DMS79 (cell line): ENCODE results near the gene CMA1.
"Not testable (repeated sequence)": the region's sequence is repeated elsewhere in the genome, so short reads cannot be mapped to it uniquely, and the experiment has no call there.

Source experiments
- DNase-seq: peaks from one replicate; lab custom pipeline; 2025; lab: John Stamatoyannopoulos, UW

The CMA1 gene, protein sequence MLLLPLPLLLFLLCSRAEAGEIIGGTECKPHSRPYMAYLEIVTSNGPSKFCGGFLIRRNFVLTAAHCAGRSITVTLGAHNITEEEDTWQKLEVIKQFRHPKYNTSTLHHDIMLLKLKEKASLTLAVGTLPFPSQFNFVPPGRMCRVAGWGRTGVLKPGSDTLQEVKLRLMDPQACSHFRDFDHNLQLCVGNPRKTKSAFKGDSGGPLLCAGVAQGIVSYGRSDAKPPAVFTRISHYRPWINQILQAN

DNA sequence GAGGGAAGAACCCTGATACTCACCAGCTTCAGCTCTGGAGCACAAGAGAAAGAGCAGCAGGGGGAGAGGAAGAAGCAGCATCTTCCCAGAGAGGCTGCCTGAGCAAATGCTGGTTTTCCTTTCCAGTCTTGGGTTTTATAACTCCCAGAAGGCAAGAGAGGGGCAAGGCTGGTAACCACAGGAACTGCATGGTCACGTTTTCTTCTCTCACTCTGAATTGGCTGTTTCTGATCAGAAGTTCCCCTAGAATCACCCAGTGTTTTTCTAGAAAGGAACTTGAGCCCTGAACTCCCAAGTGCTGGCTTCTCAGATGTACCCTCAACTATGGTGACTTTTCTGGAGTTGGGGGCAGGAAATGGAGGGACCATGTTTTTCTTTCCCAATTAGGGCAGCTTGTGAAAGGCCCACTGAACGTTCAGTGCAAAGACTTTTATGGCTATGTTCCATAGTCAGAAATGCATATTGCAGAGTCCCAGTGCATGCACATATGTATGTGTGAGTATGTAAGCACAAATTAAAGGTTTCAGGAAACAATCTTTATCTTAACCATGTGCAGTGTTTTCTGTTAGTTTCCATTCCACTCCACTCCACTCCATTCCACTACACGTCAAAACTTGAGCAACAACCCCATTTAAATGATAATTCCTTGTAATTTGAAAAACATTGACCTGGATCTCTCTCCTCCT, at the start of gene CMA1:
Gene CMA1 (minus strand): TSS at position 111 of the 686 bp plus-strand sequence. CDS start 30 bp downstream, at position 81.
- DNase-seq, result no peak

- DNase-seq, result no peak
Observed at GRCh38 chr14:24556756-24557155, 48.7 kb upstream of the CMA1 start.

DNA sequence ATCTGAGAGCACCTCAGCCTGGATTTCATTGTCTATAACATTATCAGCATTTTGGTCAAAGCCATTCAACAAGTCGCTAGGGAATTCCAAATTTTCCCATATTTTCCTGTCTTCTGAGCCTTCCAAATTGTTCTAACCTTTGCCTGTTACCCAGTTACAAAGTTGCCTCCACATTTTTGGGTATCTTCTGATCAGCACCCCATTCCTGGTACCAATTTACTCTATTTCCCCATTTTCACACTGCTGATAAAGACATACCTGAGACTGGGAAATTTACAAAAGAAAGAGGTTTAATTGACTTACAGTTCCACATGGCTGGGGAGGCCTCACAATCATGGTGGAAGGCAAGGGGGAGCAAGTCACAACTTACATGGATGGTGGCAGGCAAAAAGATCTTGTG, 41.0 kb upstream of the CMA1 start:
- DNase-seq, result not testable (repeated sequence)

DNA sequence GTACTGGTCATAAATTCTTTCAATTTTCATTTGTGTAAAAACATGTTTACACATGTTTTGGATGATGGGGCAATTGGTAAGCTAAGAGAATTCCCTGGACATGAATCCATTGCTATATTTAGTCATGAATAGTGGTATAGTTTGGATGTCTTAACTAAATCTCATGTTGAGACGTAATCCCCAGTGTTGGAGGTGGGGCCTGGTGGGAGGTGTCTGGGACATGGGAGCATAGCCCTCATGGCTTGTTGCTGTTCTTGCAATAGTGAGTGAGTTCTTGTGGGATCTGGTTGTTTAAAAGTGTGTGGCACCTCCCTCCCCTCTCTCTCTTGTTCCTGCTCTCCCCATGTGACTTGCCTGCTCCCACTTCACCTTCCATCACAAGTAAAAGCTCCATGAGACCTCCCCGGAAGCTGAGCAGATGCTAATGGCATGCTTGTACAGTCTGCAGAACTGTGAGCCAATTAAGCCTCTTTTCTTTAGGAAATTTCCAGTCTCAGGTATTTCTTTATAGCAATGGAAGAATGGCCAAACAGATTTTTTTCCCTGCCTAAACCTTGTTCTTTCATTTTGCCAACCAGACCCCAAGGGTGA, 34.4 kb upstream of the CMA1 start:
- DNase-seq, result no peak

DNA sequence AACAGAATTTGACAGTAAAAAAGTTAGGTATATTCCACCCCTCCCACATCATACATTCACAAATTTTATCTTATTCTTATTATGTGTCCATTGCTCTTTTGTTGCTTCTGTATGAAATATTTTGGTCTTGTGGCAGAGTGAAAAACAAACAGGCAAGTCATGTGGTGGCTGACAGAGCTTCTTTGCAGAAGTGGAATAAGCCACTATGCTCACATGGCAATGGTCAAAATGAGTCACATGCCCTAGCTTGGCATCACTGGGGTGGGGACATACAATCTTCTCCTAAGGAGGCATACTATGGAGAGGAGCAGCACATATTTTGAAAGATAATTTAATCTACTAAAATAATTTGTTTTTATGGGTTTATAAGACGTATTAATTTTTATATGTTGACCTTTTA, 27.7 kb upstream of the CMA1 start:
- no peak for DNase-seq

GRCh38 chr14:24534286-24534685, 26.2 kb upstream of the CMA1 start:
- no peak for DNase-seq

DNA sequence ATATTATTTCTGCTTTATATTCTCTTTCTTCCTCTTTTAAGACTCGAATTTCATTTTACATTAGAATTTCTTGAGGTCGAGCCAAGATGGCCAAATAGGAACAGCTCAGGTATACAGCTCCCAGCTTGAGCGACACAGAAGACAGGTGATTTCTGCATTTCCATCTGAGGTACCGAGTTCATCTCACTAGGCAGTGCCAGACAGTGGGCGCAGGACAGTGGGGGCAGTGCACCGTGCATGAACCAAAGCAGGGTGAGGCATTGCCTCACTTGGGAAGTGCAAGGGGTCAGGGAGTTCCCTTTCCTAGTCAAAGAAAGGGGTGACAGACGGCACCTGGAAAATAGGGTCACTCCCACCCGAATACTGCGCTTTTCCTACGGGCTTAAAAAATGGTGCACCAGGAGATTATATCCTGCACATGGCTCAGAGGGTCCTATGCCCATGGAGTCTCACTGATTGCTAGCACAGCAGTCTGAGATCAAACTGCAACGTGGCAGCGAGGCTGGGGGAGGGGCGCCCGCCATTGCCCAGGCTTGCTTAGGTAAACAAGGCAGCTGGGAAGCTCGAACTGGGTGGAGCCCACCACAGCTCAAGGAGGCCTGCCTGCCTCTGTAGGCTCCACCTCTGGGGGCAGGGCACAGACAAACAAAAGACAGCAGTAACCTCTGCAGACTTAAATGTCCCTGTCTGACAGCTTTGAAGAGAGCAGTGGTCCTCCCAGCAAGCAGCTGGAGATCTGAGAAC, 18.0 kb upstream of the CMA1 start:
- DNase-seq, result not testable (repeated sequence)

DNA sequence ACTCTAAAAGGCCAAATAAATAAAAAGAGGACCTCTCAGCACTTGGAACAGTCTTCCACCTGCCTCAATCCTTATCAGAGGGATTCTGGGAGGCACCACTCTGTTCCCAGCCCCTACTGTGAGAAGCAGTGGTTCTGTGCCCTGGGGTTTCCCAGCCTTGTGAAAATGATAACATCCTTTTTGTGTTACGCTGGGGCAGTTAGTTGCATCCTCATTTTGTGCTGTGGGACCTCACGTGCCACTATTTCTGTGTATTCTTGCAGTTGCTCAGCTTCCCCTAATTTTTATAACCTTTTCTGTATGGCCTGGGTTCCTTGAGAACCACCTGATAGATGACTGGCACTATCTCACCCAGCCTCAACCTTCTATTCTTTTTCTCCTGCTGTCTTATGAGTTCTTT, 10.8 kb upstream of the CMA1 start:
- DNase-seq, result no peak

DNA sequence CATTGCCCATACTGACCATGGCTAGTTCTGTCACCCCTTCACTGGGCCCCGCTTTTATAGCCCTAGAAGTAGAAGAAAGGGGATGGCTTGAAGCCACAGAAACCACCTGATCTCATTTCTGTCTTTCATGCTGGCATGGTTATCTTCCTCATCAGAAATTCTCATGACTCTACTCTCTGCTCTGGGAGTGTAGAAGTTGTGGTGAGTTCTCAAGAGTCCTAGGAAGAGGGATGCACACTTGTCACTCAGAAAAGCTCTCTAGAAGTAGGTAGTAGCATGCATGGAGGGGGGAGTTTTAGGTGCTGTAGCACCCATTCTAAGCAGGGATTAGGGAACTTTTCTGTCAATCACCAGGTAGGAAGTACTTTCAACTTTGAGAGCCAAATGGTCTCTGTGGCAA, 6.1 kb upstream of the CMA1 start:
- DNase-seq, result no peak

GRCh38 chr14:24513009-24513408, 4.9 kb upstream of the CMA1 start:
- DNase-seq, result no peak

DNA sequence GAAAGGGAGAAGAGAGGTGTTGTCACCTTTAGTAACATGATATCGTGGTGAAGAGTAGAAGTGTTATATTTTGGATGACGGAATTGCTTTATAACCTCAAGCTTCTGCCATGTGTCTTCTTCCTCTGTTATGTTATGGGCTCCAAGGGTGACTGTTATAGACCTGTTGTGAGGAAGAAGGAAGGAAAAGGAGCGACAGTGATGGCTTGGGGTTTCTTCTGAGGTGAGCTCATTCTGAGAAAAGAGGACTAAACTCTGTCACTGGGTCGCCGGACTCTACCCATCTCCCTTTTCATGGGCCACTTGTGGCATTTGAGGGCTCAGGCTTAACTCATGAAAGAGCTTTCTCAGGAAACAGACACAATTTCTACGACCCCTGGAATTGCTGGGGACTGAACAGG, 1.6 kb downstream of the CMA1 start:
- no peak for DNase-seq

DNA sequence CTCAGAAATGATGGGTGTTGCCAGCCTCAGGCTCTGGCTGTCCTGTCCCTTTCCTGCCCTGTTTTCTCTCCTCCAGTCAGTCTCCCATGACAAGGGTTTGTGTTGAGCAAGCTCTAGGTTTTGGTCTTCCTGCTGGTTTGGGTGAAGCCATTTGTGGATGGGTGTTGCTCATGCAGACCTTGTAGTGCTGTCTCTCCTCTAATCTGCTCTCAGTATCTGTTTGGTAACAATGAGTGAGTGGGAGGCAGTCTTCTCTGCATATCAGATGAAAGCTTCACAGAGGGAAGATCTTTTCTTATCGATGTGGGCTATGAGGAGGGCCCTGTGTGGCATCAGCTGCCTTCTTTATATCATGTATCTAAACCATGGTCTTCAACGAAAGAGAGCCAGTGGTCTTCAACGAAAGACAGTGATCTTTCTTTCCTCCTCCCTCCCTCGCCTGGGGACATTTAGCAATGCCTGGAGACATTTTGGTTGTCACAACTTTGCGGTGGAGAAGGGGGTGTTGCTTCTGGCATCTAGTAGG, 3.6 kb downstream of the CMA1 start:
- no peak for DNase-seq

- DNase-seq, result not testable (repeated sequence)
Observed at GRCh38 chr14:24491586-24492408, 16.3 kb downstream of the CMA1 start.

DNA sequence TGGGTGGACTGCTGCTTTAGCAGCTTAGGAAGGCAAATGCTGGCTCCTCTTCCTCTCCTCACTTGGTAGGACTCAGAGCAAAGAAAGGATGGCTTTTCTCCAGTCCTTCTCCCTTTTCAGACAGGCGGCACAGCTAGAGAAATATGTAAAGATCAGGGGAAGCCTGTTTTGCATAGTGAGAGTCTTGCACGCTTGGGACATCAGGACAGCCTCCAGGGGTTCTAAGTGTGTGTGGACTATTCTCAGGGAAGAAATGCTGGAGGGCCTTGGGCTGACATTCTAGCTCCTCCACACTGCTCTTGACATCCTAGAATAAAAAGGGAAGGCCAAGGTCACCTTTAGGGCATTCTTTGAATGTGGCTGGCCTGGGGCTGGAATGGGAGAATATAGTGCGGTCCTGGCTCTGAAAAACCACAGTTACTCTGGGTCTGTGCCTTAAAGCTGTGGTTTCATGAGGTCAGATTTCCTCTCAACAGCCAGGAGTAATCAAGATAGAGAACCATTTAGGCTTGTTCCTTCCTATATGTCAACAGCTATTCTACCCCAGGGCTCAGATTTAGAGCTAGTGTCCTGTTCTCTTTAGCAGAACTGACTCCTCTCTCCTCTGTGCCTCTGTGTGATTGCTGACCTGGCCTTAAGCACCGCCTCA, 24.3 kb downstream of the CMA1 start:
- no peak for DNase-seq

GRCh38 chr14:24482699-24483303, 25.3 kb downstream of the CMA1 start:
- not testable (repeated sequence) for DNase-seq

DNA sequence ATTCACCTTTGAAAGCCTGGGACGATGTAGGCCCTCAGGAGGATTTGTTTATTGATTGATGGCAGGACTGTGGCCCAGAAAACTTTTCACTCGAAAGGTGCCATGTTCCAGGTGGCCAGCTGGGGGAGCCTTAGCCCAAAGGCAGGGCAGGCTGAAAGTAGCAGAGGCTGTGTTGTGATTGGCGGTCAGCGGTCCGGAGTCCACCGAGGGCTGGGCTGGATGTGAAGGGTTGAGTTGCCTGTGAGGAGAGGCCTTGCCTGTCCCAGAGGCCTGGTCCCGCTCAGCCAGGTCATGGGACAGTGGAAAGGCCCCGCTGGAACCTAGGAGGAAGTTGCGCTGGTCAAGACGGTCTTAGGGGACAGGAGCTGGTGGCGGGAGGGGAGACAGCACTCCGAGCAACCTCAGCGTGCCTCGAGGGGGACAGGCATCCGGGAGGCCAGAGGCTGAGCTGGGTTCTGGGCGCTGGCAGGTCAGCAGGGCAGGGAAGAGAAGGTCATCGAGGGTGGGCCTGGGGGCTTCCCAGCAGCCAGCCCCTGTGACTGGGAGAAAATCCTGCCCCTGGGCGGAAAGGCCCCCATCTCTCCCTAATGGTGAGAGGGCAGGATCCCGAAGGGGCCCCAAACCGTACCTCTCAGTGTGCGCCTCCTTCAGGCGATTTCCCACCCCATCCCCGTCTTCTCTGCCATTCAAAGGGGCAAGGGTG, 26.3 kb downstream of the CMA1 start:
- DNase-seq, result no peak

DNA sequence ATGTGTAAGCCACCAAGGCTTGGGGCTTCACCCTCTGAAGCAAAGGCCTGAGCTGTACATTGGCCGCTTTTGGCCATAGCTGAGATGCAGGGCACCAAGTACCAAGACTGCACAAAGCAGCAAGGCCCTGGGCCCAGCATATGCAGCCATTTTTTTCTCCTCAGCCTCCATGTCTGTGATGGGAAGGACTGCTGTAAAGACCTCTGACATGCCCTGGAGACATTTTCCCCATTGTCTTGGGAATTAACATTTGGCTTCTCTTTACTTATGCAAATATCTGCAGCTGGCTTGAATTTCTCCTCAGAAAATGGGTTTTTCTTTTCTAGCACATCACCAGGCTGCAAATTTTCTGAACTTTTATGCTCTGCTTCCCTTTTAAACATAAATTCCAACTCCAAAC, 28.1 kb downstream of the CMA1 start:
- not testable (repeated sequence) for DNase-seq

GRCh38 chr14:24475261-24475660, 32.8 kb downstream of the CMA1 start:
- DNase-seq, result no peak

DNA sequence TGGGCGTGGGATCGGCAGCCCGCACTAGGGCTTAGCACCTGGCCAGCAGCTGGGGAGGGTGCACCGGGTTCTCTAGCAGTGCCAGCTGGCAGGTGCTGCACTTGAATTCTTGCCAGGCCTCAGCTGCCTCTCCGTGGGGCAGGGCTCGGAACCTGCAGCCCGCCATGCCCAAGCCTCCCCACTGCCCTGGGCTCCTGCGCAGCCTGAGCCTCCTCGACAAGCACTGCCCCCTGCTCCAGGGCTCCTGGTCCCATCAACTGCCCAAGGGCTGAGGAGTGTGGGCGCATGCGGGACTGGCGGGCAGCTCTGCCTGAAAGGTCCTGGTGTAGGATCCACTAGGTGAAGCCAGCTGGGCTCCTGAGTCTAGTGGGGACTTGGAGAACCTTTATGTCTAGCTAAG, 34.9 kb downstream of the CMA1 start:
- DNase-seq, result no peak

DNA sequence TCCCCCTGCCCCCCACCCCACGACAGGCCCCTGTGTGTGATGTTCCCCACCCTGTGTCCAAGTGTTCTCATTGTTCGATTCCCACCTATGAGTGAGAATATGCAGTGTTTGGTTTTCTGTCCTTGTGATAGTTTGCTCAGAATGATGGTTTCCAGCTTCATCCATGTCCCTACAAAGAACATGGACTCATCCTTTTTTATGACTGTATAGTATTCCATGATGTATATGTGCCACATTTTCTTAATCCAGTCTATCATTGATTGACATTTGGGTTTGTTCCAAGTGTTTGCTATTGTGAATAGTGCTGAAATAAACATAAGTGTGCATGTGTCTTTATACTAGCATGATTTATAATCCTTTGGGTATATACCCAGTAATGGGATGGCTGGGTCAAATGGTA, 37.6 kb downstream of the CMA1 start:
- not testable (repeated sequence) for DNase-seq
